ENCODE measurements around the gene DIP2C.
"Not testable (repeated sequence)": the region's sequence is repeated elsewhere in the genome, so short reads cannot be mapped to it uniquely, and the experiment has no call there.

The DIP2C gene

GRCh38 chr10:370449-370825 lies 319.0 kb downstream of the DIP2C start:
- no peak overlapping the region for H3K27ac ChIP-seq (ENCODE audit: low read depth, low read length)
- no peaks in the 10 kb centered on the region for H3K27me3 ChIP-seq (ENCODE audit: insufficient read depth, low read length)
- H3K4me1 ChIP-seq (ENCODE audit: control insufficient read depth, insufficient read depth, low read length, unreplicated experiment), result peaks cover 11% of the 10 kb centered on the region
- no peaks in the 10 kb centered on the region for H3K36me3 ChIP-seq (ENCODE audit: insufficient read depth, low read length)
- H3K79me2 ChIP-seq (ENCODE audit: control insufficient read depth, insufficient read depth, low read length, unreplicated experiment), result no peaks in the 10 kb centered on the region
- no peak overlapping the region for H3K4me3 ChIP-seq (ENCODE audit: low read depth, low read length)
- no peak overlapping the region for H2AFZ ChIP-seq (ENCODE audit: low read length, unreplicated experiment)

- Histone ChIP-seq H3K4me1 (ENCODE audit: control insufficient read depth, insufficient read depth, low read length, unreplicated experiment) (peaks cover 11% of the 10 kb centered on the region), H3K36me3 (ENCODE audit: insufficient read depth, low read length) (no peaks in the 10 kb centered on the region), H2AFZ (ENCODE audit: low read length, unreplicated experiment) (no peak overlapping the region), H3K79me2 (ENCODE audit: control insufficient read depth, insufficient read depth, low read length, unreplicated experiment) (no peaks in the 10 kb centered on the region), H3K4me3 (ENCODE audit: low read depth, low read length) (no peak overlapping the region), H3K27ac (ENCODE audit: low read depth, low read length) (no peak overlapping the region), H3K27me3 (ENCODE audit: insufficient read depth, low read length) (no peaks in the 10 kb centered on the region)
Measured at GRCh38 chr10:369684-370448, 319.6 kb downstream of the DIP2C start.

- H3K36me3 ChIP-seq (ENCODE audit: insufficient read depth, low read length), result no peaks in the 10 kb centered on the region
Measured at GRCh38 chr10:369221-369683, 320.2 kb downstream of the DIP2C start.

GRCh38 chr10:368579-369220 lies 320.8 kb downstream of the DIP2C start:
- peaks cover 9% of the 10 kb centered on the region for H3K4me1 ChIP-seq (ENCODE audit: control insufficient read depth, insufficient read depth, low read length, unreplicated experiment)
- no peak overlapping the region for H2AFZ ChIP-seq (ENCODE audit: low read length, unreplicated experiment)
- H3K27ac ChIP-seq (ENCODE audit: low read depth, low read length), result no peak overlapping the region
- H3K79me2 ChIP-seq (ENCODE audit: control insufficient read depth, insufficient read depth, low read length, unreplicated experiment), result no peaks in the 10 kb centered on the region
- no peak overlapping the region for H3K4me3 ChIP-seq (ENCODE audit: low read depth, low read length)
- no peaks in the 10 kb centered on the region for H3K36me3 ChIP-seq (ENCODE audit: insufficient read depth, low read length)
- H3K27me3 ChIP-seq (ENCODE audit: insufficient read depth, low read length), result no peaks in the 10 kb centered on the region

More at GRCh38 chr10:369221-369683, 320.2 kb downstream of the DIP2C start:
- H3K4me1 ChIP-seq (ENCODE audit: control insufficient read depth, insufficient read depth, low read length, unreplicated experiment), result peaks cover 11% of the 10 kb centered on the region
- H3K27me3 ChIP-seq (ENCODE audit: insufficient read depth, low read length), result no peaks in the 10 kb centered on the region
- no peaks in the 10 kb centered on the region for H3K79me2 ChIP-seq (ENCODE audit: control insufficient read depth, insufficient read depth, low read length, unreplicated experiment)
- H3K27ac ChIP-seq (ENCODE audit: low read depth, low read length), result no peak overlapping the region
- no peak overlapping the region for H2AFZ ChIP-seq (ENCODE audit: low read length, unreplicated experiment)
- no peak overlapping the region for H3K4me3 ChIP-seq (ENCODE audit: low read depth, low read length)

DNA sequence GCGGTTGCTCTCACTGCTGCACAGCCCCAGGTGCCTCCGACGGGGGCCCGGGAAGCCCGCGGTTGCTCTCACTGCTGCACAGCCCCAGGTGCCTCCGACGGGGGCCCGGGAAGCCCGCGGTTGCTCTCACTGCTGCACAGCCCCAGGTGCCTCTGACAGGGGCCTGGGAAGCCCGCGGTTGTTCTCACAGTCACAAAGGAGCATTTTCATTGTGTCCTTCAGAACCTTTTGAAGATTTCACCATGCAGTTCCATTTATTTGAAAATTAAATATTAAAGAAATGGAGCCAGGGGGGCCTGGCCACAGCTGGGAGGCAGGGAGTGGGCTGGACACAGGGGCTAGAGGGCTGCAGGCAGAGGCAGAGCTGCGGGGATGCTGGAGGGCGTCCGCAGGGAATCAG lies 321.4 kb downstream of the DIP2C start:
- H3K27me3 ChIP-seq (ENCODE audit: insufficient read depth, low read length); H3K4me1 ChIP-seq (ENCODE audit: control insufficient read depth, insufficient read depth, low read length, unreplicated experiment); H2AFZ ChIP-seq (ENCODE audit: low read length, unreplicated experiment); H3K27ac ChIP-seq (ENCODE audit: low read depth, low read length); H3K36me3 ChIP-seq (ENCODE audit: insufficient read depth, low read length); H3K4me3 ChIP-seq (ENCODE audit: low read depth, low read length); H3K79me2 ChIP-seq (ENCODE audit: control insufficient read depth, insufficient read depth, low read length, unreplicated experiment): not testable (repeated sequence)

- H3K4me1 ChIP-seq (ENCODE audit: control insufficient read depth, insufficient read depth, low read length, unreplicated experiment), result no peaks in the 10 kb centered on the region
- H3K36me3 ChIP-seq (ENCODE audit: insufficient read depth, low read length), result no peaks in the 10 kb centered on the region
- no peaks in the 10 kb centered on the region for H3K27me3 ChIP-seq (ENCODE audit: insufficient read depth, low read length)
- H3K4me3 ChIP-seq (ENCODE audit: low read depth, low read length), result no peak overlapping the region
- H3K79me2 ChIP-seq (ENCODE audit: control insufficient read depth, insufficient read depth, low read length, unreplicated experiment), result no peaks in the 10 kb centered on the region
- no peak overlapping the region for H2AFZ ChIP-seq (ENCODE audit: low read length, unreplicated experiment)
- H3K27ac ChIP-seq (ENCODE audit: low read depth, low read length), result no peak overlapping the region
Measured at GRCh38 chr10:367636-368035, 321.8 kb downstream of the DIP2C start.

DNA sequence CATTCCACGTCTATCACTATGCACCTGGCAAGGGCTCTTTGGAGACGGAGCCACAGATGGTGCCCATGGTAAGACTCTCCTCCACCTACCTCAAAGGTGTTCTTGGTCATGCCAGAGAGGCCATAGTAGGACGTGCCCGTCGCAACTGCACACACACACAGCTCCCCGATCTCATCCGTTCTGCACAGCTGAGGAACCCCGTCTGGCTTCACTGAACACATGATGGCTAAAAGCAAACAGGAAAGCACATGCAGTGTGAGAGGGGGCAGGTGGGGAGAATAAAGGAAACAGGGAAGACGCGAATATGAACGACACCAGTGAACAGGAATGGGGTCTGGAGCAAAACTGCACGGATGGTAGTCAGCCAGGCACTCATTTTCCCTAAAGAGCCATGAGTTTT lies 323.3 kb downstream of the DIP2C start:
- Histone ChIP-seq H3K36me3 (ENCODE audit: insufficient read depth, low read length) (no peaks in the 10 kb centered on the region), H3K27ac (ENCODE audit: low read depth, low read length) (no peak overlapping the region), H3K4me3 (ENCODE audit: low read depth, low read length) (no peak overlapping the region), H2AFZ (ENCODE audit: low read length, unreplicated experiment) (no peak overlapping the region), H3K79me2 (ENCODE audit: control insufficient read depth, insufficient read depth, low read length, unreplicated experiment) (no peaks in the 10 kb centered on the region), H3K27me3 (ENCODE audit: insufficient read depth, low read length) (no peaks in the 10 kb centered on the region), H3K4me1 (ENCODE audit: control insufficient read depth, insufficient read depth, low read length, unreplicated experiment) (no peaks in the 10 kb centered on the region)

- Histone ChIP-seq H3K27me3 (ENCODE audit: insufficient read depth, low read length) (no peaks in the 10 kb centered on the region), H3K79me2 (ENCODE audit: control insufficient read depth, insufficient read depth, low read length, unreplicated experiment) (no peaks in the 10 kb centered on the region), H3K27ac (ENCODE audit: low read depth, low read length) (no peak overlapping the region), H2AFZ (ENCODE audit: low read length, unreplicated experiment) (no peak overlapping the region), H3K36me3 (ENCODE audit: insufficient read depth, low read length) (no peaks in the 10 kb centered on the region), H3K4me1 (ENCODE audit: control insufficient read depth, insufficient read depth, low read length, unreplicated experiment) (no peaks in the 10 kb centered on the region), H3K4me3 (ENCODE audit: low read depth, low read length) (no peak overlapping the region)
Measured at GRCh38 chr10:364267-364775, 325.1 kb downstream of the DIP2C start.

DNA sequence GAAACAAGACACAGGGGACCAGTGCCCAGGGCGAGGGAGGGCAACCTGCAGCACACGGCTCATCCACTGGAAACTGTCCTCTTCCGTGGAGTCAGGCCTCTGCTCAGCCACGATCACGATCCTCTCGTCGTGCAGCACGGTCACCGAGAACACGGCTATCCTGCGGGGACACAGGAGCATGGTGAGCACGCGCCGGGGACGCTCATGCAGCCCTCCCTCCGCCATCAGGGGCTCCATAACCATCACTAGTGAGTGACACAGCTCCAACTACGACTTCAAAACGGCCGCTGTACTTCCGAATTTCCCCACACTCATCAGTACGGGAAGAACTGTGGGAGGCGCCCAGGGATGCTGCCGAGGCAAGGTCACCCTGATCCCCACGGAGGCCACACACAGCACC lies 326.3 kb downstream of the DIP2C start:
- H3K27me3 ChIP-seq (ENCODE audit: insufficient read depth, low read length), result no peaks in the 10 kb centered on the region
- H3K27ac ChIP-seq (ENCODE audit: low read depth, low read length), result no peak overlapping the region
- H3K79me2 ChIP-seq (ENCODE audit: control insufficient read depth, insufficient read depth, low read length, unreplicated experiment), result no peaks in the 10 kb centered on the region
- H3K4me3 ChIP-seq (ENCODE audit: low read depth, low read length), result no peak overlapping the region
- no peaks in the 10 kb centered on the region for H3K4me1 ChIP-seq (ENCODE audit: control insufficient read depth, insufficient read depth, low read length, unreplicated experiment)
- no peak overlapping the region for H2AFZ ChIP-seq (ENCODE audit: low read length, unreplicated experiment)
- H3K36me3 ChIP-seq (ENCODE audit: insufficient read depth, low read length), result no peaks in the 10 kb centered on the region

DNA sequence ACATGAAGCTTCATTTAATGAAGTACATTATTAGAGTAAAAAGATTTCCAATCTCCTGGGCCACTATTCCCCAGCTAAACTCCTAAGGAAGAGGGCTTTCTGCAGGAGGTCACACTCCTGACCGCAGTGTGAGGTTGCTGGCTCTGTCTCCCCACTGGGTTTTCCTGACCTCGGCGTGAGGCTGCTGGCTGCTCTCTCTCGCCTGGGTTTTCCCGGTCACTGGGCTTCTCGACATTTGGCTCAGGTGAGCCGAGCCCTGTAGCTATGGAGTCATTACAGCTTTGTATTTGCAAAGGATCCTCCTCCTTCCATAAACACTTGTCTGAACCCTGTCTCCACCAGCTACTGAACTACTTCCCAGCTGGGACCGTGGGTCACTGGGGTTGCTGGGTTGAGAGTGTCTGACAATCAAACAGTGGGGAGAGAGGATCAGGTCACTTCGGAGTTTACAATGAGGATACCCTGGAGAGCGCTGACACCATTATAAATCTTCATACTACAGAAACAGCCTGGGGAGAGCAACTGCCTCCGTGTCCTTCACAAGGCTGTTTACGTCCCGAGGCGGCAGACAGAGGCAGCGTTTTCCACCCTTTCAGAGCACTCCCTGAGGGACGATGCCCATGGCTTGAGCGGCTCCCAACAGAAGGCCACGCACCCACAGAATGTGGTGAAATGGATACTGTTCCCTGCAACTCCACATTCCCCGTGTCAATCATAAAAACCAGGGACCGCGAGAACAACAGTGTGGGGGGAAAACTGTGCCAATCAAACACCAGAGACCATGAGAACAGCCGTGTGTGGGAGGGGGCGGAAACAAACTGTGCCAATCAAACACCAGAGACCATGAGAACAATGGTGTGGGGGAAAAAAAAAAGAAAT lies 328.0 kb downstream of the DIP2C start:
- Histone ChIP-seq H3K4me1 (ENCODE audit: control insufficient read depth, insufficient read depth, low read length, unreplicated experiment) (no peaks in the 10 kb centered on the region), H3K27me3 (ENCODE audit: insufficient read depth, low read length) (no peaks in the 10 kb centered on the region), H3K79me2 (ENCODE audit: control insufficient read depth, insufficient read depth, low read length, unreplicated experiment) (no peaks in the 10 kb centered on the region), H3K4me3 (ENCODE audit: low read depth, low read length) (no peak overlapping the region), H2AFZ (ENCODE audit: low read length, unreplicated experiment) (no peak overlapping the region), H3K27ac (ENCODE audit: low read depth, low read length) (no peak overlapping the region), H3K36me3 (ENCODE audit: insufficient read depth, low read length) (no peaks in the 10 kb centered on the region)

Measured in ACC112 (cell line).